Stimulated activated CD8-positive, alpha-beta memory T cell treated with anti-CD3 and anti-CD28 coated beads, Interleukin-7, amount 100 ng/mL, for 1 hour (primary cell): ENCODE measurements around the gene PALM3.
"Not testable (repeated sequence)": the region's sequence is repeated elsewhere in the genome, so short reads cannot be mapped to it uniquely, and the experiment has no call there.

Experiments used
- DNase-seq, 2 donors: peaks; one replicate each; pipeline ENCODE4 v3.0.0-alpha.2; 2020; ENCODE audit warnings: low read depth in 2 of 2

The PALM3 gene

GRCh38 chr19:14059652-14060155 lies 2.2 kb downstream of the PALM3 start:
- DNase-seq = no peak

- no peak for DNase-seq
Measured at GRCh38 chr19:14059093-14059480, 2.8 kb downstream of the PALM3 start.

GRCh38 chr19:14058182-14059092 lies 3.4 kb downstream of the PALM3 start:
- DNase-seq = no peak

- no peak for DNase-seq
Measured at GRCh38 chr19:14056741-14057356, 5.0 kb downstream of the PALM3 start.

GRCh38 chr19:14056069-14056666 lies 5.7 kb downstream of the PALM3 start:
- no peak for DNase-seq

GRCh38 chr19:14055396-14055795 lies 6.5 kb downstream of the PALM3 start:
- no peak for DNase-seq

GRCh38 chr19:14054721-14055120 lies 7.2 kb downstream of the PALM3 start:
- DNase-seq = no peak

GRCh38 chr19:14054099-14054498 lies 7.8 kb downstream of the PALM3 start:
- no peak for DNase-seq

- no peak for DNase-seq
Measured at GRCh38 chr19:14053500-14053899, 8.4 kb downstream of the PALM3 start.

- no peak for DNase-seq
Measured at GRCh38 chr19:14053032-14053431, 8.8 kb downstream of the PALM3 start.

- DNase-seq = no peak
Measured at GRCh38 chr19:14052470-14052869, 9.4 kb downstream of the PALM3 start.

GRCh38 chr19:14051980-14052379 lies 9.9 kb downstream of the PALM3 start:
- no peak for DNase-seq

GRCh38 chr19:14050961-14051360 lies 10.9 kb downstream of the PALM3 start:
- not testable (repeated sequence) for DNase-seq

GRCh38 chr19:14050512-14050911 lies 11.4 kb downstream of the PALM3 start:
- DNase-seq = no peak

- peak; percentile 51 to 67 for DNase-seq
Measured at GRCh38 chr19:14048443-14049153, 13.3 kb downstream of the PALM3 start.

- not testable (repeated sequence) for DNase-seq
Measured at GRCh38 chr19:14047866-14048265, 14.0 kb downstream of the PALM3 start.

GRCh38 chr19:14042659-14043608 lies 18.9 kb downstream of the PALM3 start:
- not testable (repeated sequence) for DNase-seq

- no peak for DNase-seq
Measured at GRCh38 chr19:14039181-14039580, 22.7 kb downstream of the PALM3 start.

- no peak for DNase-seq
Measured at GRCh38 chr19:14035706-14036105, 26.2 kb downstream of the PALM3 start.

GRCh38 chr19:14035159-14035558 lies 26.7 kb downstream of the PALM3 start:
- not testable (repeated sequence) for DNase-seq

GRCh38 chr19:14033946-14034345 lies 27.9 kb downstream of the PALM3 start:
- no peak for DNase-seq
